K562 (cell line): ENCODE measurements around the gene PSAP. TPM values are rescaled to one million over a fixed set of nuclear protein-coding genes. Genes with fewer than 3 reads are reported as not detected.

Source experiments
- ADNP ChIP-seq: fragments of 200-800 bp; sonication (Bioruptor generic); IDR thresholded peaks from 2 replicates; pipeline ENCODE4 v1.6.1; 2016; ENCODE audit warnings: missing genetic modification characterization, missing compliant biosample characterization
- ASH1L ChIP-seq: fragments of 450-650 bp; IDR thresholded peaks from 2 replicates; pipeline ENCODE4 v1.6.1; 2018; ENCODE audit warnings: borderline replicate concordance, mild to moderate bottlenecking, low read depth; ENCODE audit not compliant: partially characterized antibody
- FOS ChIP-seq: IDR thresholded peaks from 3 replicates; pipeline ENCODE4 v1.6.1; 2011; ENCODE audit not compliant: insufficient read length; ENCODE audit errors: extremely low read depth
- FOXM1 ChIP-seq, 2 experiments: fragments of 450-650 bp in 1 of 2; sonication (generic) in 1 of 2; formaldehyde crosslinking in 1 of 2; IDR thresholded peaks; 2 replicates each; pipeline versions ENCODE4 v1.6.1 to v1.9.0; 2017 to 2022; ENCODE audit warnings: low read depth in 2 of 2, mild to moderate bottlenecking in 2 of 2, missing genetic modification reagents in 1 of 2, moderate library complexity in 1 of 2
- GATA2 ChIP-seq: sonication (generic); formaldehyde crosslinking; IDR thresholded peaks from 2 replicates; pipeline ENCODE4 v1.4.0; 2020; ENCODE audit warnings: mild to moderate bottlenecking, missing genetic modification reagents
- HNRNPLL ChIP-seq: fragments of 200-400 bp; formaldehyde crosslinking; IDR thresholded peaks from 2 replicates; pipeline ENCODE4 v1.6.1; 2017; ENCODE audit warnings: low read length, low read depth, mild to moderate bottlenecking; ENCODE audit not compliant: poor library complexity, severe bottlenecking
- HOXB6 ChIP-seq: fragments of 250-450 bp; sonication (Bioruptor Pico); IDR thresholded peaks from 2 replicates; pipeline ENCODE4 v1.5.1; 2022; ENCODE audit warnings: mild to moderate bottlenecking, borderline replicate concordance
- JUN ChIP-seq, 2 experiments: sonication (generic) in 1 of 2; formaldehyde crosslinking in 1 of 2; IDR thresholded peaks; 2 replicates each; pipeline versions ENCODE4 v1.6.1 to v1.8.0; 2012 to 2022; ENCODE audit warnings: borderline replicate concordance in 2 of 2, mild to moderate bottlenecking in 2 of 2, improper control_type of control experiment in 1 of 2, low read depth in 1 of 2, low read length in 1 of 2, missing genetic modification reagents in 1 of 2
- KLF1 ChIP-seq: fragments of 450-650 bp; IDR thresholded peaks from 2 replicates; pipeline ENCODE4 v1.6.1; 2016; ENCODE audit warnings: missing genetic modification characterization, missing compliant biosample characterization
- MIER1 ChIP-seq: fragments of 450-650 bp; IDR thresholded peaks from 2 replicates; pipeline ENCODE4 v1.6.1; 2016; ENCODE audit warnings: antibody characterized with exemption, mild to moderate bottlenecking, low read depth
- NEUROD1 ChIP-seq: fragments of 150-350 bp; IDR thresholded peaks from 2 replicates; pipeline ENCODE4 v1.6.1; 2014; ENCODE audit warnings: borderline replicate concordance, low read length, low read depth; ENCODE audit not compliant: partially characterized antibody
- NFIC ChIP-seq: fragments of 450-650 bp; IDR thresholded peaks from 2 replicates; pipeline ENCODE4 v1.6.1; 2017; ENCODE audit warnings: mild to moderate bottlenecking, inconsistent platforms
- NRF1 ChIP-seq, 2 experiments: fragments of 450-650 bp; IDR thresholded peaks in 1 of 2; conservative IDR thresholded peaks in 1 of 2; 2 replicates each; pipeline ENCODE4 v1.6.1; 2014; ENCODE audit warnings: mild to moderate bottlenecking in 2 of 2
- POLR2A ChIP-seq: fragments of 450-650 bp; conservative IDR thresholded peaks from 2 replicates; pipeline ENCODE4 v1.6.1; 2016
- RAD51 ChIP-seq: fragments of 450-650 bp; IDR thresholded peaks from 2 replicates; pipeline ENCODE4 v1.7.1; 2016; ENCODE audit warnings: low read depth, mild to moderate bottlenecking, borderline replicate concordance
- SOX6 ChIP-seq: fragments of 450-650 bp; IDR thresholded peaks from 2 replicates; pipeline ENCODE4 v1.6.1; 2014; ENCODE audit warnings: mild to moderate bottlenecking
- U2AF1 ChIP-seq: fragments of 200-400 bp; formaldehyde crosslinking; optimal IDR thresholded peaks from 2 replicates; pipeline ENCODE3; 2017; ENCODE audit warnings: mild to moderate bottlenecking, low read depth, low read length, moderate library complexity
- XRCC3 ChIP-seq: fragments of 450-650 bp; IDR thresholded peaks from 2 replicates; pipeline ENCODE4 v1.6.1; 2017; ENCODE audit warnings: mild to moderate bottlenecking, moderate library complexity
- YBX1 ChIP-seq: fragments of 450-650 bp; IDR thresholded peaks from 2 replicates; pipeline ENCODE4 v1.7.1; 2016; ENCODE audit warnings: mild to moderate bottlenecking
- ZNF668 ChIP-seq: fragments of 250-450 bp; sonication (Bioruptor Pico); IDR thresholded peaks from 2 replicates; pipeline ENCODE4 v1.8.0; 2022; ENCODE audit warnings: mild to moderate bottlenecking, inconsistent platforms
- polyA plus RNA-seq, 8 experiments: library from polyadenylated mRNA; depleted of rRNA in 4 of 8; stranded (reverse) in 5 of 8; unstranded in 3 of 8; fragments of >200 nt; fragmentation: Nextera tagmentation in 2 of 8; fragmentation: Illumina TruSeq in 1 of 8; extraction: Ambion mirVana in 2 of 8; extraction: Trizol in 1 of 8; gene quantifications; 2 replicates each; pipeline versions ENCODE4 v1.2.1 to v1.2.3, GENCODE V29; 2011 to 2014; ENCODE audit warnings: inconsistent platforms in 1 of 8, missing spikeins in 1 of 8
- total RNA-seq, 7 experiments: library from RNA; depleted of rRNA in 6 of 7; stranded (reverse); fragments of >200 nt in 6 of 7; fragmentation: Illumina TruSeq in 2 of 7; extraction: Trizol in 2 of 7; gene quantifications; 2 replicates each; pipeline versions ENCODE4 v1.2.1 to v1.2.3, GENCODE V29; 2011 to 2021; ENCODE audit warnings: low replicate concordance in 1 of 7
- TF ChIP-seq, protein P1 (sequence below): fragments of 450-650 bp; conservative IDR thresholded peaks from 2 replicates; pipeline ENCODE4 v1.6.1; 2016; ENCODE audit warnings: missing genetic modification characterization, low read depth, mild to moderate bottlenecking, missing compliant biosample characterization, moderate library complexity
- TF ChIP-seq, protein P2 (sequence below): sonication (generic); formaldehyde crosslinking; IDR thresholded peaks from 2 replicates; pipeline ENCODE4 v1.8.0; 2022; ENCODE audit warnings: missing genetic modification reagents, mild to moderate bottlenecking, moderate library complexity, borderline replicate concordance
- TF ChIP-seq, protein P3 (sequence below): fragments of 450-650 bp; IDR thresholded peaks from 2 replicates; pipeline ENCODE4 v1.6.1; 2018; ENCODE audit not compliant: partially characterized antibody

PSAP gene
- total and polyA plus RNA-seq, 9 of the 15 experiments (the other 6 are each of a cell fraction or from before 2014, with no cell fraction given) = 245 to 700 (median 429) TPM

DNA sequence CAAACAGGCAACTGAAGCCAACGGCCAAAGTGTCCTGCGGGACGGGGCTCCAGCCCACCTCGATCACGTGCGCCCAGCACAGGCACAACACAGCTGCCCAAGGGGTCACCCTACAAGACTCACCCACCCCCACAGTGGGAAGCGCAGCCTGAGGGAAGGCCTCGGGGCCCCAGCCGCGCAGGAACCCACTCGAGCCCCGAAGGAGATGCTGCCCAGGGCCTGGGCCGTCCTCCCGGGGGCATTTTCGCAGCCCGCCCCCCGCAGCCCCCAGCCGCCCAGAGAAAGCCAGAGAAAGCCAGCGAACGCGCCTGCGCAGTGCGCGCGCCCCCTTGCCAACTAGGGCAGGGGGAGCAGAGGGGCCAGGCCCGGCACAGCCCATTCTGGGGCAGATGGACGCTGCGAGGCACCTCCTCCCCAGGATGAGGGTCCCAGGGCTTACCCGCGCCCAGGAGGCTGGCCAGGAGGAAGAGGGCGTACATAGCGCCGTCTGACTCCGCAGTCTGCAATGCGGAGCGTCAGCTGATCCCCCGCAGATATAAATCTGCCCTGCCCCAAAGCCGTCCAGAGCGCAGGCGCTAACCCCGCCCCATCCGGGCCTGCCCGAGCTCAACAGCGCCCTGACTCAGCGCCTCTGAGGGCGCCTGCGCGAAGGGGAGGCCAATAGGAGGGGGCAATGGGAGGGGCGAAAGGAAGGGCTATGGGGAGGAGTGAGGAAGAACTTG, at the start of gene PSAP (continued):
- TF ChIP-seq FOXM1 (IDR thresholded peaks at IDR 0.05; ENCODE audit: low read depth) (no peak), FOXM1 (CRISPR knock-in tag; IDR thresholded peaks at IDR 0.05; ENCODE audit: low read depth) (peak; percentile 88; the same call in 1 of the 2 replicates), HNRNPLL (peak; percentile 86), YBX1 (no peak), POLR2A (peak; percentile 97), HOXB6 (CRISPR knock-in tag) (no peak), NEUROD1 (peak; percentile 58), ADNP (no peak), RAD51 (peak; percentile 83), JUN (IDR thresholded peaks at IDR 0.05; ENCODE audit: borderline replicate concordance, low read depth, low read length) (peak; percentile 76; the same call in 1 of the 2 replicates), JUN (CRISPR knock-in tag; IDR thresholded peaks at IDR 0.05; ENCODE audit: borderline replicate concordance) (no peak; the same call in 1 of the 2 replicates), ZNF668 (CRISPR knock-in tag) (no peak), NFIC (no peak; the same call in 1 of the 2 replicates), U2AF1 (no peak), SOX6 (peak; percentile 64), XRCC3 (no peak), NRF1 (conservative IDR thresholded peaks at IDR 0.05 in 1 of 2, IDR thresholded peaks at IDR 0.05 in 1 of 2) (peak; percentile 97), KLF1 (peak; percentile 79; the same call in 1 of the 2 replicates), GATA2 (CRISPR knock-in tag) (peak; percentile 99), MIER1 (no peak), ASH1L (no peak), FOS (no peak)
- TF ChIP-seq, protein P1, sequence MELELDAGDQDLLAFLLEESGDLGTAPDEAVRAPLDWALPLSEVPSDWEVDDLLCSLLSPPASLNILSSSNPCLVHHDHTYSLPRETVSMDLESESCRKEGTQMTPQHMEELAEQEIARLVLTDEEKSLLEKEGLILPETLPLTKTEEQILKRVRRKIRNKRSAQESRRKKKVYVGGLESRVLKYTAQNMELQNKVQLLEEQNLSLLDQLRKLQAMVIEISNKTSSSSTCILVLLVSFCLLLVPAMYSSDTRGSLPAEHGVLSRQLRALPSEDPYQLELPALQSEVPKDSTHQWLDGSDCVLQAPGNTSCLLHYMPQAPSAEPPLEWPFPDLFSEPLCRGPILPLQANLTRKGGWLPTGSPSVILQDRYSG = 0 out of 2 replicates have a peak, but pooled peaks have one; percentile 3
- TF ChIP-seq, protein P2, sequence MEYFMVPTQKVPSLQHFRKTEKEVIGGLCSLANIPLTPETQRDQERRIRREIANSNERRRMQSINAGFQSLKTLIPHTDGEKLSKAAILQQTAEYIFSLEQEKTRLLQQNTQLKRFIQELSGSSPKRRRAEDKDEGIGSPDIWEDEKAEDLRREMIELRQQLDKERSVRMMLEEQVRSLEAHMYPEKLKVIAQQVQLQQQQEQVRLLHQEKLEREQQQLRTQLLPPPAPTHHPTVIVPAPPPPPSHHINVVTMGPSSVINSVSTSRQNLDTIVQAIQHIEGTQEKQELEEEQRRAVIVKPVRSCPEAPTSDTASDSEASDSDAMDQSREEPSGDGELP = peak; percentile 100
- TF ChIP-seq, protein P3, sequence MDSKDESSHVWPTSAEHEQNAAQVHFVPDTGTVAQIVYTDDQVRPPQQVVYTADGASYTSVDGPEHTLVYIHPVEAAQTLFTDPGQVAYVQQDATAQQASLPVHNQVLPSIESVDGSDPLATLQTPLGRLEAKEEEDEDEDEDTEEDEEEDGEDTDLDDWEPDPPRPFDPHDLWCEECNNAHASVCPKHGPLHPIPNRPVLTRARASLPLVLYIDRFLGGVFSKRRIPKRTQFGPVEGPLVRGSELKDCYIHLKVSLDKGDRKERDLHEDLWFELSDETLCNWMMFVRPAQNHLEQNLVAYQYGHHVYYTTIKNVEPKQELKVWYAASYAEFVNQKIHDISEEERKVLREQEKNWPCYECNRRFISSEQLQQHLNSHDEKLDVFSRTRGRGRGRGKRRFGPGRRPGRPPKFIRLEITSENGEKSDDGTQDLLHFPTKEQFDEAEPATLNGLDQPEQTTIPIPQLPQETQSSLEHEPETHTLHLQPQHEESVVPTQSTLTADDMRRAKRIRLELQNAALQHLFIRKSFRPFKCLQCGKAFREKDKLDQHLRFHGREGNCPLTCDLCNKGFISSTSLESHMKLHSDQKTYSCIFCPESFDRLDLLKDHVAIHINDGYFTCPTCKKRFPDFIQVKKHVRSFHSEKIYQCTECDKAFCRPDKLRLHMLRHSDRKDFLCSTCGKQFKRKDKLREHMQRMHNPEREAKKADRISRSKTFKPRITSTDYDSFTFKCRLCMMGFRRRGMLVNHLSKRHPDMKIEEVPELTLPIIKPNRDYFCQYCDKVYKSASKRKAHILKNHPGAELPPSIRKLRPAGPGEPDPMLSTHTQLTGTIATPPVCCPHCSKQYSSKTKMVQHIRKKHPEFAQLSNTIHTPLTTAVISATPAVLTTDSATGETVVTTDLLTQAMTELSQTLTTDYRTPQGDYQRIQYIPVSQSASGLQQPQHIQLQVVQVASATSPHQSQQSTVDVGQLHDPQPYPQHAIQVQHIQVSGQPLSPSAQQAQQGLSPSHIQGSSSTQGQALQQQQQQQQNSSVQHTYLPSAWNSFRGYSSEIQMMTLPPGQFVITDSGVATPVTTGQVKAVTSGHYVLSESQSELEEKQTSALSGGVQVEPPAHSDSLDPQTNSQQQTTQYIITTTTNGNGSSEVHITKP = peak; percentile 48
